Measurements from ENCODE around the gene CBFA2T3.

The CBFA2T3 gene

GRCh38 chr16:88888461-88889387 is 88.3 kb downstream of the CBFA2T3 start:
- DNase-seq (ENCODE audit: low read depth): no peak
- no peak for TF ChIP-seq CTCF (IDR thresholded peaks at IDR 0.05; ENCODE audit: control insufficient read depth, extremely low read depth, insufficient read depth)

GRCh38 chr16:88888057-88888456 is 89.0 kb downstream of the CBFA2T3 start:
- H3K4me3 ChIP-seq (ENCODE audit: low read depth, low read length): no peak overlapping the region
- no peak for TF ChIP-seq CTCF (IDR thresholded peaks at IDR 0.05; ENCODE audit: control insufficient read depth, extremely low read depth, insufficient read depth)
- no peak for DNase-seq (ENCODE audit: low read depth)

More at GRCh38 chr16:88888461-88889387, 88.3 kb downstream of the CBFA2T3 start:
- H3K4me3 ChIP-seq (ENCODE audit: low read depth, low read length): no peak overlapping the region

- no peak for DNase-seq (ENCODE audit: low read depth)
- H3K4me3 ChIP-seq (ENCODE audit: low read depth, low read length): no peak overlapping the region
- no peak for TF ChIP-seq CTCF (IDR thresholded peaks at IDR 0.05; ENCODE audit: control insufficient read depth, extremely low read depth, insufficient read depth)
Measured at GRCh38 chr16:88886845-88887521, 90.0 kb downstream of the CBFA2T3 start.

GRCh38 chr16:88886420-88886844 is 90.6 kb downstream of the CBFA2T3 start:
- H3K4me3 ChIP-seq (ENCODE audit: low read depth, low read length): no peak overlapping the region
- TF ChIP-seq CTCF (IDR thresholded peaks at IDR 0.05; ENCODE audit: control insufficient read depth, extremely low read depth, insufficient read depth): no peak
- no peak for DNase-seq (ENCODE audit: low read depth)

- no peak for TF ChIP-seq CTCF (IDR thresholded peaks at IDR 0.05; ENCODE audit: control insufficient read depth, extremely low read depth, insufficient read depth)
- DNase-seq (ENCODE audit: low read depth): no peak
- H3K4me3 ChIP-seq (ENCODE audit: low read depth, low read length): no peak overlapping the region
Measured at GRCh38 chr16:88885693-88886280, 91.2 kb downstream of the CBFA2T3 start.

- no peak for DNase-seq (ENCODE audit: low read depth)
- H3K4me3 ChIP-seq (ENCODE audit: low read depth, low read length): no peak overlapping the region
- no peak for TF ChIP-seq CTCF (IDR thresholded peaks at IDR 0.05; ENCODE audit: control insufficient read depth, extremely low read depth, insufficient read depth)
Measured at GRCh38 chr16:88884569-88885271, 92.3 kb downstream of the CBFA2T3 start.

Data from LNCaP clone FGC (cell line).